Prostate gland (tissue), 2 donors: ENCODE measurements around the gene TMEM218. TPM values are rescaled to one million over a fixed set of nuclear protein-coding genes. Genes with fewer than 3 reads are reported as not detected.

Source experiments
- DNase-seq: peaks from one replicate; pipeline ENCODE4 v3.0.0-alpha.2; 2019; ENCODE audit warnings: low spot score
- H3K27ac ChIP-seq, 2 donors: fragments of 200-600 bp; sonication (generic); 2 replicates each; pipeline ENCODE4 v1.5.1; 2017 to 2019
- H3K27me3 ChIP-seq: fragments of 200-600 bp; sonication (generic); replicated peaks from 2 replicates; pipeline ENCODE4 v1.5.1; 2019; ENCODE audit not compliant: insufficient read depth
- H3K36me3 ChIP-seq, 2 donors: fragments of 200-600 bp; sonication (generic); 1 replicate in 1 of 2; 2 replicates in 1 of 2; pipeline versions ENCODE4 v1.5.1 to v1.8.1; 2017 to 2019
- H3K4me1 ChIP-seq: fragments of 200-600 bp; sonication (generic); replicated peaks from 2 replicates; pipeline ENCODE4 v1.5.1; 2019
- H3K4me3 ChIP-seq, 2 donors: fragments of 200-600 bp; sonication (generic); 2 replicates each; pipeline ENCODE4 v1.5.1; 2017 to 2019
- H3K9me3 ChIP-seq: fragments of 200-600 bp; sonication (generic); 2 replicates; pipeline ENCODE4 v1.5.1; 2017
- POLR2A ChIP-seq: fragments of 450-650 bp; IDR thresholded peaks from one replicate; pipeline ENCODE4 v1.6.1; 2016; ENCODE audit warnings: antibody characterized with exemption, mild to moderate bottlenecking
- POLR2AphosphoS5 ChIP-seq: sonication (generic); formaldehyde crosslinking; IDR thresholded peaks from one replicate; pipeline ENCODE4 v1.6.1; 2017; ENCODE audit warnings: antibody characterized with exemption
- WGBS: methylation state at CpG from one replicate; pipeline ENCODE4 v1.1.5; 2018; 5-methylcytosine and 5-hydroxymethylcytosine counted together
- intact Hi-C: fragments of 100-400 bp; cut with DNase I; formaldehyde crosslinking; loops from one replicate; pipeline ENCODE4 v1.14.2; 2022
- total RNA-seq, 2 donors: library from RNA; depleted of rRNA; stranded (reverse); fragments of >200 nt; gene quantifications; one replicate each; pipeline ENCODE4 v1.1.0, GENCODE V29; 2016
- TF ChIP-seq, protein P1 (sequence below), 4 experiments: fragments of 200-600 bp in 2 of 4; fragments of 450-650 bp in 2 of 4; sonication (generic) in 2 of 4; IDR thresholded peaks; 1 replicate in 3 of 4; 2 replicates in 1 of 4; pipeline ENCODE4 v1.5.1; 2016 to 2019; ENCODE audit warnings: antibody characterized with exemption in 4 of 4, mild to moderate bottlenecking in 2 of 4, moderate library complexity in 2 of 4

The TMEM218 gene
- total RNA-seq, 2 donors from 2014 or later: 17.7 to 33.5 TPM

DNA sequence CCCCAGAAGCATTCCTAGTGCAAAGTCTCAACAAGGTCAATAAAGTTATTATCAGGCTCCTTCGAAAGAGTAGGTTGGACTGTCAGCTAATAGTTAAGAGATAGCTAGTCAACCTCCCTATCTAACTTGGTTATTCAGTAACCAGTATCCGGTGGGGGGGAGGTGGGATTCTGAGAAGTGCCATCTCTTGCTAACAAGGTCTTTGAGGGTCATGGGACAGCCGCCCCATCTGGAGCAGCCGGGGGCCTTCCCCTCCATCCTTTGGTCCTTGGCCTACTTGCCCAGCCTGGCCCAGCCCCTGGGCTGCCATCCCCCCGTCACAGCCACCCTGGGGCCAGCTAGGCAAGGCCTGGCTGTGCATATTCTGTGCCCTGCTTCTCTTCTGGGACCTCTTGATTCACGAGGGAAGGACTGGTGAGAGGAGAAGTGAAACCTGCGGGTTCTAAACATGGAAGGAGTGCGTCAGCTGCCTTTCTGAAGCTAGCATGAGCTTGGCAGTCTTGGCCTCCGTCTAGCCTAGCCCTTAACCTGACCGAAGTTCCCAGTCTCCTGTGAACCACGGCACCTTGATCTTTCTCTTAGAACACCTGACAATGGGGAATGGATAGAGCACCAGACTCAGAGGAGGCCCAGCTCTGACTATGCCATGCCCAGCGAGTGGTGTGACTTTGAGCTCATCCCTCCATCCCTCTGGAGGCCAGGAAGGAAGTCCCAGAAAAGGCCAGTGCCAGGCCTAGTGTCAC, 39.0 kb downstream of the TMEM218 start:
- intact Hi-C loops: no loop called here
- no peaks in the 10 kb centered on the region for H3K9me3 ChIP-seq
- no peaks in the 10 kb centered on the region for H3K36me3 ChIP-seq
- H3K27ac ChIP-seq: no peak overlapping the region
- no peak for DNase-seq
- H3K4me1 ChIP-seq: no peaks in the 10 kb centered on the region
- no peaks in the 10 kb centered on the region for H3K27me3 ChIP-seq
- 81% methylated on average over 12 of the region's 12 CpGs for WGBS
- TF ChIP-seq POLR2AphosphoS5 (no peak), POLR2A (no peak)
- TF ChIP-seq, protein P1, sequence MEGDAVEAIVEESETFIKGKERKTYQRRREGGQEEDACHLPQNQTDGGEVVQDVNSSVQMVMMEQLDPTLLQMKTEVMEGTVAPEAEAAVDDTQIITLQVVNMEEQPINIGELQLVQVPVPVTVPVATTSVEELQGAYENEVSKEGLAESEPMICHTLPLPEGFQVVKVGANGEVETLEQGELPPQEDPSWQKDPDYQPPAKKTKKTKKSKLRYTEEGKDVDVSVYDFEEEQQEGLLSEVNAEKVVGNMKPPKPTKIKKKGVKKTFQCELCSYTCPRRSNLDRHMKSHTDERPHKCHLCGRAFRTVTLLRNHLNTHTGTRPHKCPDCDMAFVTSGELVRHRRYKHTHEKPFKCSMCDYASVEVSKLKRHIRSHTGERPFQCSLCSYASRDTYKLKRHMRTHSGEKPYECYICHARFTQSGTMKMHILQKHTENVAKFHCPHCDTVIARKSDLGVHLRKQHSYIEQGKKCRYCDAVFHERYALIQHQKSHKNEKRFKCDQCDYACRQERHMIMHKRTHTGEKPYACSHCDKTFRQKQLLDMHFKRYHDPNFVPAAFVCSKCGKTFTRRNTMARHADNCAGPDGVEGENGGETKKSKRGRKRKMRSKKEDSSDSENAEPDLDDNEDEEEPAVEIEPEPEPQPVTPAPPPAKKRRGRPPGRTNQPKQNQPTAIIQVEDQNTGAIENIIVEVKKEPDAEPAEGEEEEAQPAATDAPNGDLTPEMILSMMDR (IDR thresholded peaks at IDR 0.05): no peak
- no peak overlapping the region for H3K4me3 ChIP-seq

DNA sequence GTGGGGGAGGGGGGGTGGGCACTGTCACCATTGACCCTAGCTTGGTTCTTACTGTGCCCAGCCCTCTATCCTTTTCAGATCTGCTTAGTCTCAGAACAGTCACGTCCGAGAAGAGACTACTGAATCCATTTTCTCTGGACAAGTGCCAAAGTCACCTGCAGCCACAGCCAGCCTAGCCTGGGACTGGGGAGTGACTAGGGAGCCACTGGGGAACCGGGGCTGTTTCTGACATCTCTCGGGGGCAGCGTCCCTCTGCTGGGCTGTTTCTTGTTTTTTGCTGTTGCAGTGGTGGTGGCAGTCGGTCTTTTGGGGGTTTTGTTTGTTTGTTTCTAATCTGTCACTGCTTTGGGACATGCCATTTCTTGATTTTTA, 39.6 kb downstream of the TMEM218 start:
- Histone ChIP-seq H3K4me1 (no peaks in the 10 kb centered on the region), H3K27ac (no peak overlapping the region), H3K9me3 (no peaks in the 10 kb centered on the region), H3K4me3 (no peak overlapping the region), H3K27me3 (no peaks in the 10 kb centered on the region), H3K36me3 (no peaks in the 10 kb centered on the region)
- DNase-seq: no peak
- WGBS: 39% methylated on average over 6 of the region's 6 CpGs
- intact Hi-C loops: no loop called here
- TF ChIP-seq POLR2AphosphoS5: no peak
- TF ChIP-seq, protein P1 (IDR thresholded peaks at IDR 0.05): no peak
- no peak for TF ChIP-seq POLR2A

DNA sequence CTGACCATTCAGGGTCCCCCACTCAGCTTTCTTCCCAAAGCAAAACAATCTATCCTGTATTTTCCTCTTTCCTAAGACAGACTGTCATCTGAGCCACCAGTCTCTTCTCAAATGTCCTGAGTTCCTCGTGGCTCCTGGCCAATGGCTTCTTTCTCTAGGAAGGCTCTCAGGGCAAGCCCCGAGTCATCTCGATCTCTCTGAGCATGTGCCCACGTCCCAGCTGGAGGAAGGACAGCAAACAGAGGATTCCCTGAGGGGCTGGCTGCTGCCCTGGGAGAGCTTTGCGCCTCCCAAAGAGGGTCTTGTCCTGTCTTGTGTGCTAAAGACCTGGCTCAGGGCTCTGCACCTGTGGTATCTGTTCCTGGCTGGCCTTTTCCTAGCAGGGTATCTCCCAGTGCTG, 40.0 kb downstream of the TMEM218 start:
- WGBS: 14% methylated on average over 5 of the region's 5 CpGs
- Histone ChIP-seq H3K36me3 (no peaks in the 10 kb centered on the region), H3K9me3 (no peaks in the 10 kb centered on the region), H3K4me3 (no peak overlapping the region), H3K27me3 (no peaks in the 10 kb centered on the region), H3K27ac (no peak overlapping the region), H3K4me1 (no peaks in the 10 kb centered on the region)
- TF ChIP-seq POLR2A (no peak), POLR2AphosphoS5 (no peak)
- TF ChIP-seq, protein P1 (IDR thresholded peaks at IDR 0.05): no peak
- DNase-seq: no peak
- intact Hi-C loops: no loop called here

DNA sequence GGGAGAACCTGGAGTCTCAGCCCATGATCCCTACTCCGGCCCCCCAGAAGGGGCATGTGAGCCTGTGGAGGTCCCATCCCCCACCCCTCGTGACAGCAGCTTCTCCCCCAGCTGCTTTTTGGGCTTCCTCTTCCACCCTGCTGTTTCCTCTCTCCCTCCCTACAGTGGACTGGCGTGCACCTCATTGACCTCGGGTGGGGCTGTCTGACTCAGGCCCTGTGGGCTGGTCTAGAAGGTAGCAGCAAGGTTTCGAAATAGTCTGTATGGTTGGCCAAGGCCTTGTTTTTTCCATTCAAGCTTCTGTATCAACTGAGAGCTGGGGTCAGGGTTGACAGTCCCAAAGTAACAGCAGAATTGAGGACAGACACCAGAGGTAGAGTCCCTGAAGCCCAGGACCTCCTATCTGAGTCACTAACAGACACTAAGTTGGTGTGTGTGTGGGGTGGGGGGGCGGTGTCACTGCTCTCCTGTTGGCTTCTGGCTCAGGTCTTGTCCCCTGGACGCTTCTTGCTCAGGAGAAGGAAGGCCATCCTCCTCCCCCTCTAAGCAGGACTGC, 40.6 kb downstream of the TMEM218 start:
- Histone ChIP-seq H3K4me1 (no peaks in the 10 kb centered on the region), H3K27ac (no peak overlapping the region), H3K9me3 (no peaks in the 10 kb centered on the region), H3K4me3 (no peak overlapping the region), H3K27me3 (no peaks in the 10 kb centered on the region), H3K36me3 (no peaks in the 10 kb centered on the region)
- WGBS: 71% methylated on average over 7 of the region's 7 CpGs
- DNase-seq: no peak
- intact Hi-C loops: no loop called here
- TF ChIP-seq POLR2AphosphoS5: no peak
- TF ChIP-seq POLR2A: peak; percentile 15

DNA sequence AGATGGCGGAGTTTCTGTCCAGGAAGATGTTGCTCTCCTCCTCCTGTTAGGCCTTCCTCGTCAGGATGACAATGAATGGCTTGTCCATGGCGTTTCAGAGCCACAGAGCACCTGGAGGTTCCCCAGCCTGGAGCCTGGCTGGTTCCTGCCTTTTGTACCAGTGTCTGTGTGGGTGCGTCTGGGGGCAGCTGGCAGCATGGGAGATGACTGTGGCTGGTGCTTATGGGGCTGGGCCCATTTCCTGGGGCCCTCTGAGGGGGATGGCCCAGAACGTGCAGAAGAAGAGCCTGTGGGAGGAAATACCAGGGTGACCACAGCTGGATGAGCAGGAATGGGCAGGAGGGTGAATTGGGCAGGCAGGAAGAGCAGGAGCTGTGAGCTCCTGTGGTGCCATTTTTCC, 41.6 kb downstream of the TMEM218 start:
- 68% methylated on average over 5 of the region's 5 CpGs for WGBS
- no peak for DNase-seq
- intact Hi-C loops: no loop called here
- H3K4me3 ChIP-seq: no peak overlapping the region
- H3K27ac ChIP-seq: no peak overlapping the region
- no peaks in the 10 kb centered on the region for H3K27me3 ChIP-seq
- no peaks in the 10 kb centered on the region for H3K4me1 ChIP-seq
- TF ChIP-seq POLR2A (no peak), POLR2AphosphoS5 (no peak)
- TF ChIP-seq, protein P1 (IDR thresholded peaks at IDR 0.05): no peak
- no peaks in the 10 kb centered on the region for H3K9me3 ChIP-seq
- H3K36me3 ChIP-seq: no peaks in the 10 kb centered on the region
